HFFc6 (cell line): ENCODE measurements around the gene RPUSD4. TPM values are rescaled to one million over a fixed set of nuclear protein-coding genes. Genes with fewer than 3 reads are reported as not detected.

Experiments used
- DNase-seq: peaks from one replicate; pipeline ENCODE4 v3.0.0-alpha.2; 2018
- H3K27ac Mint-ChIP-seq: 2 replicates; pipeline ENCODE4 v1.8.0; 2020; ENCODE audit warnings: mild to moderate bottlenecking, mixed read lengths
- H3K27me3 Mint-ChIP-seq: 2 replicates; pipeline ENCODE4 v1.8.0; 2021; ENCODE audit warnings: mild to moderate bottlenecking, moderate library complexity, mixed read lengths; ENCODE audit not compliant: insufficient read depth
- H3K36me3 Mint-ChIP-seq: 2 replicates; pipeline ENCODE4 v1.8.0; 2021; ENCODE audit warnings: low read depth, mixed read lengths
- H3K4me1 Mint-ChIP-seq: 2 replicates; pipeline ENCODE4 v1.8.0; 2020; ENCODE audit warnings: low read depth, mixed read lengths
- H3K4me3 Mint-ChIP-seq: 2 replicates; pipeline ENCODE4 v1.8.0; 2020; ENCODE audit warnings: mild to moderate bottlenecking, moderate library complexity, mixed read lengths
- H3K9me3 Mint-ChIP-seq: 2 replicates; pipeline ENCODE4 v1.8.0; 2020; ENCODE audit warnings: mild to moderate bottlenecking, mixed read lengths
- total RNA-seq, 6 experiments: library from RNA; stranded (reverse); fragmentation: NEBNext Ultra II Directional; extraction: Animal tissue kit (Norgen Biotek cat#: 25700); gene quantifications; 2 replicates in 1 of 6; 3 replicates in 5 of 6; pipeline ENCODE4 v1.2.3, GENCODE V29; 2021
- TF ChIP-seq, protein P1 (sequence below): fragments of 200-600 bp; sonication (generic); IDR thresholded peaks from 2 replicates; pipeline ENCODE4 v1.5.0; 2021; ENCODE audit warnings: antibody characterized with exemption, mild to moderate bottlenecking

The RPUSD4 gene
- total RNA-seq, 6 experiments from 2014 or later = 18.8 to 20.9 (median 19.6) TPM

DNA sequence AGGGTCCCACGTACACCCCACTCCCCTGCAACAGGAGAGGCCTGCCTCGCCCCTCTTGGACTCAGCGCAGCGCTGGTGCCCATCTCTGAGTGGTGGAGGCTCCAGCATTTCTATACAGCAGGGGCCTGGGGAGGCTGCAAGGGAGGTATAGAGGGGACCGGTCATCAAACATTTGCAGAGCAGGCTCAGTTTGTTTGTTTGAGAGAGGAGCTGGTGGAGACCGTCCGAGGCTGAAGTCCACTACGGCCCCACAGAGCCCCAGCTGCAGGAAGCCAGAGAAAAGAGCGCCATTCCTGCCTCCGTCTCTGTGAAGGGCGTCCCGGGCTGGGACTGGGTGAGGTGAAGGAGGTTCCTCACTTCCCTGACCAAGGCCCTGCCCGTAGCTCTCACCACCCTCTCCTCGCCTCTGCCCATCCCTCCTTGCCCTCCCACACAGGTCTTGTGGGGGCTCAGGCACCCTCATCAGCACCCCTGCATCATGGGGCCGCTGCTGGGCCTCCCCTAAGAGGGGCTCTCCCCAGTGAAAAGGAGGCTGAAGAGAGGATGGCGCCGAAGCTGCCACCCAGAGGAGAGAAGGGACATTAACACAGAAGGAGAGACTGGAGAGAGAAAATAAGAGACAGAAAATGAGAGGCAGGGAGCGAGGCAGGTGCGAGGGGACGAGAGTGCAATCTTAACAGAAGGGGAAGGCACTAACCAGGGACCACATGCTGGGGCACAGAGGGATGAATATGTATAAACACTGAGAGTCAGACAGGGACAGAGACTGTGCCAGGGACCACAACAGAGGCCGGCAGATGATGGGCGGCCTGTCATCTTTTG is 24.5 kb downstream of the RPUSD4 start:
- no peaks in the 10 kb centered on the region for H3K4me1 Mint-ChIP-seq
- no peak overlapping the region for H3K27ac Mint-ChIP-seq
- H3K9me3 Mint-ChIP-seq = no peaks in the 10 kb centered on the region
- no peaks in the 10 kb centered on the region; the same call in 1 of the 2 replicates for H3K27me3 Mint-ChIP-seq
- no peaks in the 10 kb centered on the region for H3K36me3 Mint-ChIP-seq
- TF ChIP-seq, protein P1, sequence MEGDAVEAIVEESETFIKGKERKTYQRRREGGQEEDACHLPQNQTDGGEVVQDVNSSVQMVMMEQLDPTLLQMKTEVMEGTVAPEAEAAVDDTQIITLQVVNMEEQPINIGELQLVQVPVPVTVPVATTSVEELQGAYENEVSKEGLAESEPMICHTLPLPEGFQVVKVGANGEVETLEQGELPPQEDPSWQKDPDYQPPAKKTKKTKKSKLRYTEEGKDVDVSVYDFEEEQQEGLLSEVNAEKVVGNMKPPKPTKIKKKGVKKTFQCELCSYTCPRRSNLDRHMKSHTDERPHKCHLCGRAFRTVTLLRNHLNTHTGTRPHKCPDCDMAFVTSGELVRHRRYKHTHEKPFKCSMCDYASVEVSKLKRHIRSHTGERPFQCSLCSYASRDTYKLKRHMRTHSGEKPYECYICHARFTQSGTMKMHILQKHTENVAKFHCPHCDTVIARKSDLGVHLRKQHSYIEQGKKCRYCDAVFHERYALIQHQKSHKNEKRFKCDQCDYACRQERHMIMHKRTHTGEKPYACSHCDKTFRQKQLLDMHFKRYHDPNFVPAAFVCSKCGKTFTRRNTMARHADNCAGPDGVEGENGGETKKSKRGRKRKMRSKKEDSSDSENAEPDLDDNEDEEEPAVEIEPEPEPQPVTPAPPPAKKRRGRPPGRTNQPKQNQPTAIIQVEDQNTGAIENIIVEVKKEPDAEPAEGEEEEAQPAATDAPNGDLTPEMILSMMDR = peak; percentile 45
- no peak overlapping the region for H3K4me3 Mint-ChIP-seq
- no peak for DNase-seq

DNA sequence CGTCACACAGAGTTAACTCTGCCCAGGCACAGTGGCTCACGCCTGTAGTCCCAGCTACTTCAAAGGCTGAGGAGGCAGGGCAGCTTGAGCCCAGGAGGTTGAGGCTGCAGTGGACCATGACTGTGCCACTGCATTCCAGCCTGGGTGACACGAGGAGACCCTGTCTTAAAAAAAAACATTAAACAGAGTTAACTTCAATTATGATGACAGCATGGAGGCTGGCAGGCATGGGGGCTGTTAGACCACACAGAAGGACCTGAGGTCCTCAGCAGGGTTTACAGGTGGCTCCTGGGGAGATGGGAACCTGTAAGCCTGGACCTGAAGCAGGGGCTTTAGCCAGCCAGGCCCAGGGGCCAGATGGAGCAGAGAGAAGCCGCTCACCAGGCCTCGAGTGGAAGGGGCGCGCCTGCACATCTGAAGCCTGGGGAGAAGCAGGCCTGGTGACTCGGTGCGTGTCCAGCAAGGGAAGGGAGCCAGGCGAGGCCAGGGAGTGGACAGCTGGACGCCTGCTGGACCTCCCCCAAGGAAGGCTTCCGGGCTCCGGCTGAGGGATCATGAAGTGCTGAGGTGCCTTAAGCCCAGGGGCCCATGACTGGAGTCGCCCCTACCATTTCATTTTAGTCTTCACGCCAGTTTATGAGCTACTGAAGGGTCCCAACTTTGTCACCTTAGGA is 25.3 kb downstream of the RPUSD4 start:
- no peak for DNase-seq
- no peaks in the 10 kb centered on the region for H3K36me3 Mint-ChIP-seq
- no peak overlapping the region for H3K4me3 Mint-ChIP-seq
- H3K27ac Mint-ChIP-seq = no peak overlapping the region
- H3K9me3 Mint-ChIP-seq = no peaks in the 10 kb centered on the region
- TF ChIP-seq, protein P1 = no peak
- H3K27me3 Mint-ChIP-seq = no peaks in the 10 kb centered on the region; the same call in 1 of the 2 replicates
- H3K4me1 Mint-ChIP-seq = no peaks in the 10 kb centered on the region

DNA sequence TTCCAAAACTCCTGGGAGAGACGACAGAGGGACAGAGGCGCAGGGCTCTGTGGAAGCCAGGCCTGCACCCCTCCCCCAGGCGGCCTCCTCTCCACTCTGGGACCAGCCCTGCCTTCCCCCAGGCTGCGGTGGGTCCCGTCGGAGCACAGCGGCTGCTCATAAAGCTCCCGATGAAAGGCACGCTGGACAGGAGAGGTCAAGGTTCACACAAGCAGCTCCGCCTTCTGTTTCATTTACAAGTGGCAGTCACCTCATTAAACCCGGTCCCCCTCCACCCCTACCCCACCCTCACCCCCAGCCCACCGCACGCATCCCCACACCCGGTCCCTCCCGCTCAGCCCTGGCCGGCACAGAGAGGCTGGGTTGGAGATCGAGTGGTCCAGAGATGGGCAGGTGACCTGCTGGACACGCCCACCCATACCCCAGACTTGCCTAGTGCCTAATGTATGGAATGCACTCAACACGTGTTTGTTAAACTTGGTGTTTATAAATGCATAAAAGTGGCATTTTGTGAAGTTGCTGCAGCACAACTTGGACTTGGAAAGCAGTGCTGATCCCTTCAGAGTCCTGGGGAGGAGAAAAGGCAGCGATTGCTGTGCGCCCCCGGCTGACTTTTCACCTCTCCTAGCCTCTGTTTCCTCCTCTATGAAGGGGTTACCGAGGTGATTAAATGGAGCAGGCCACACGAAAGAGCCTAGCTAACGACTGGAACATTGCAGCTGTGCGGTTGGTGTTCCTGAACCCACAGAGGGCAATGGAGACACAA is 26.0 kb downstream of the RPUSD4 start:
- Mint-ChIP-seq H3K9me3 (peaks cover 4% of the 10 kb centered on the region; the same call in 1 of the 2 replicates), H3K4me1 (no peaks in the 10 kb centered on the region), H3K36me3 (no peaks in the 10 kb centered on the region), H3K4me3 (no peak overlapping the region), H3K27me3 (no peaks in the 10 kb centered on the region; the same call in none of the 2 replicates), H3K27ac (no peak overlapping the region)
- TF ChIP-seq, protein P1 = no peak
- DNase-seq = no peak

DNA sequence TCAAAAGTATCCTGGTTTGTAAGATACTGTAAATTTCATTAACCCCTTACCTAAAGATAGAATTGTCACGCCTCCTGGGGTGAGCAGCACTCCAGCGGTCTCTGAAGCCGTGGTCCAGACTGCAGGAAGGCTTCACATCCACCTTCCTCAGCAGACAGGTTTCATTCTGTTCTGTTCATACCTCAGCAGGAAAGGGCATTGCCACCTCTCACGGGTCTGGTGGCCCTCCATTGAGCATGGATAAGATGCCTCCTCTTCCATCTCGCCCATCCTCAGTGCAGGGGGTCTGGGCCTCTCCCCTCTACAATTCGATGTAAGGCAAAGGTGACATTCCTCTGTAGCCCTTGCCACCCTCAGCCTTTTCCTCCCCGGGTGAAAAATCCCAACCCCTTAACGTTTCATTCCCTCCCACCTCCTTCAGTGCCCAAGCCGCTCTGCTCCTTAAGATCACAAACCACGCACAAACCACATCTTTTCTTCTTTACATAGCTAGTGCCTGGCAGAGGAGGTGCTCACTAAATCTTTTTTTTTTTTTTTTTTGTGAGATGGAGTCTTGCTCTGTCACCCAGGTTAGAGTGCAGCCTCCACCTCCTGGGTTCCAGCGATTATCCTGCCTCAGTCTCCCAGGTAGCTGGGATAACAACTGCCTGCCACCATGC is 28.5 kb downstream of the RPUSD4 start:
- H3K27ac Mint-ChIP-seq = no peak overlapping the region
- TF ChIP-seq, protein P1 = no peak
- DNase-seq = no peak
- peaks cover 5% of the 10 kb centered on the region for H3K27me3 Mint-ChIP-seq
- H3K36me3 Mint-ChIP-seq = no peaks in the 10 kb centered on the region
- H3K4me1 Mint-ChIP-seq = no peaks in the 10 kb centered on the region
- no peak overlapping the region for H3K4me3 Mint-ChIP-seq
- peaks cover 8% of the 10 kb centered on the region; the same call in 1 of the 2 replicates for H3K9me3 Mint-ChIP-seq
